Measurements from ENCODE around the gene PLAC1. TPM values are rescaled to one million over a fixed set of nuclear protein-coding genes. Genes with fewer than 3 reads are reported as not detected.

Gene PLAC1
- total RNA-seq, 1 donor from 2014 or later: not detected

- intact Hi-C loops (cut with micrococcal nuclease): no loop called here
Observed at GRCh38 chrX:134544135-134544512, 114.1 kb downstream of the PLAC1 start.

- intact Hi-C loops (cut with micrococcal nuclease): no loop called here
Observed at GRCh38 chrX:134543288-134543687, 115.0 kb downstream of the PLAC1 start.

- intact Hi-C loops (cut with micrococcal nuclease): no loop called here
Observed at GRCh38 chrX:134542485-134542884, 115.8 kb downstream of the PLAC1 start.

GRCh38 chrX:134541906-134542305, 116.4 kb downstream of the PLAC1 start:
- intact Hi-C loops (cut with micrococcal nuclease): no loop called here

GRCh38 chrX:134538316-134538715, 120.0 kb downstream of the PLAC1 start:
- intact Hi-C loops (cut with micrococcal nuclease): no loop called here

GRCh38 chrX:134537179-134537955, 120.9 kb downstream of the PLAC1 start:
- intact Hi-C loops (cut with micrococcal nuclease): no loop called here

- intact Hi-C loops (cut with micrococcal nuclease): no loop called here
Observed at GRCh38 chrX:134533952-134534351, 124.3 kb downstream of the PLAC1 start.

- intact Hi-C loops (cut with micrococcal nuclease): no loop called here
Observed at GRCh38 chrX:134533352-134533751, 124.9 kb downstream of the PLAC1 start.

GRCh38 chrX:134530845-134531244, 127.4 kb downstream of the PLAC1 start:
- intact Hi-C loops (cut with micrococcal nuclease): no loop called here

GRCh38 chrX:134529481-134529880, 128.8 kb downstream of the PLAC1 start:
- intact Hi-C loops (cut with micrococcal nuclease): no loop called here

- intact Hi-C loops (cut with micrococcal nuclease): no loop called here
Observed at GRCh38 chrX:134528960-134529359, 129.3 kb downstream of the PLAC1 start.

- intact Hi-C loops (cut with micrococcal nuclease): no loop called here
Observed at GRCh38 chrX:134526399-134526798, 131.9 kb downstream of the PLAC1 start.

GRCh38 chrX:134525086-134525792, 133.0 kb downstream of the PLAC1 start:
- intact Hi-C loops (cut with micrococcal nuclease): no loop called here

GRCh38 chrX:134524181-134524580, 134.1 kb downstream of the PLAC1 start:
- intact Hi-C loops (cut with micrococcal nuclease): loop anchor here (5.0 kb wide), 1 partner anchor 238 kb away; no protein-coding TSS in a partner anchor

GRCh38 chrX:134520860-134521390, 137.3 kb downstream of the PLAC1 start:
- intact Hi-C loops (cut with micrococcal nuclease): loop anchor here (5.0 kb wide), 1 partner anchor 241 kb away; no protein-coding TSS in a partner anchor

Other genes with a start within 250 kb of the PLAC1 start
- 109 TPM in 2 replicates for gene HPRT1, start 198.3 kb downstream of the PLAC1 start, total RNA-seq
- gene PABIR2, start 138.7 kb upstream of the PLAC1 start, total RNA-seq: 46.8 and 49.0 TPM in 2 replicates